ENCODE data around the gene FAM20C.
"Not testable (repeated sequence)": the region's sequence is repeated elsewhere in the genome, so short reads cannot be mapped to it uniquely, and the experiment has no call there.

The FAM20C gene

GRCh38 chr7:297141-297540 is 104.8 kb downstream of the FAM20C start:
- DNase-seq, result not testable (repeated sequence)

- no peak for DNase-seq
Measured at GRCh38 chr7:297611-298374, 105.4 kb downstream of the FAM20C start.

- no peak for DNase-seq
Measured at GRCh38 chr7:298375-298702, 106.0 kb downstream of the FAM20C start.

- no peak for DNase-seq
Measured at GRCh38 chr7:298743-299142, 106.4 kb downstream of the FAM20C start.

- no peak for DNase-seq
Measured at GRCh38 chr7:299169-299568, 106.8 kb downstream of the FAM20C start.

GRCh38 chr7:299628-300027 is 107.3 kb downstream of the FAM20C start:
- no peak for DNase-seq

- no peak for DNase-seq
Measured at GRCh38 chr7:300048-300447, 107.7 kb downstream of the FAM20C start.

- DNase-seq, result no peak
Measured at GRCh38 chr7:300546-301290, 108.3 kb downstream of the FAM20C start.

GRCh38 chr7:301291-302053 is 109.1 kb downstream of the FAM20C start:
- DNase-seq, result no peak

GRCh38 chr7:302054-302992 is 110.0 kb downstream of the FAM20C start:
- DNase-seq, result no peak

- DNase-seq, result no peak
Measured at GRCh38 chr7:303425-303824, 111.1 kb downstream of the FAM20C start.

- DNase-seq, result no peak
Measured at GRCh38 chr7:303884-304573, 111.7 kb downstream of the FAM20C start.

- DNase-seq, result no peak
Measured at GRCh38 chr7:304574-305409, 112.4 kb downstream of the FAM20C start.

- DNase-seq, result no peak
Measured at GRCh38 chr7:305410-306151, 113.2 kb downstream of the FAM20C start.

GRCh38 chr7:307970-308369 is 115.6 kb downstream of the FAM20C start:
- DNase-seq, result no peak

- DNase-seq, result no peak
Measured at GRCh38 chr7:309586-310228, 117.3 kb downstream of the FAM20C start.

Measured in GOT3 (cell line).